Chondrocyte (in vitro differentiated cells): ENCODE data around the gene SUMO3. TPM values are rescaled to one million over a fixed set of nuclear protein-coding genes. Genes with fewer than 3 reads are reported as not detected.

ENCODE experiments used
- DNase-seq: peaks from one replicate; pipeline ENCODE4 v3.0.0; 2021; ENCODE audit warnings: mixed read lengths, low spot score
- H3K27ac Mint-ChIP-seq: one replicate; pipeline ENCODE4 v1.8.0; 2021; ENCODE audit warnings: mild to moderate bottlenecking, moderate library complexity, mixed read lengths; ENCODE audit not compliant: unreplicated experiment
- H3K27me3 Mint-ChIP-seq: 2 replicates; pipeline ENCODE4 v1.8.0; 2021; ENCODE audit warnings: low read depth, mixed read lengths
- H3K36me3 Mint-ChIP-seq: 2 replicates; pipeline ENCODE4 v1.8.0; 2021; ENCODE audit warnings: low read depth, mixed read lengths
- H3K4me1 Mint-ChIP-seq: 2 replicates; pipeline ENCODE4 v1.8.0; 2021; ENCODE audit warnings: low read depth, mild to moderate bottlenecking, mixed read lengths
- H3K4me3 Mint-ChIP-seq: one replicate; pipeline ENCODE4 v1.8.0; 2021; ENCODE audit warnings: mild to moderate bottlenecking, moderate library complexity, mixed read lengths; ENCODE audit not compliant: unreplicated experiment
- H3K9me3 Mint-ChIP-seq: 2 replicates; pipeline ENCODE4 v1.8.0; 2021; ENCODE audit warnings: low read depth, mixed read lengths
- CTCF ChIP-seq: fragments of 200-600 bp; sonication (generic); IDR thresholded peaks from 2 replicates; pipeline ENCODE4 v1.5.0; 2021; ENCODE audit warnings: antibody characterized with exemption, mild to moderate bottlenecking, moderate library complexity
- total RNA-seq: library from RNA; stranded (reverse); gene quantifications from 3 replicates; pipeline ENCODE4 v1.2.1, GENCODE V29; 2021

SUMO3 gene
- total RNA-seq, 1 donor from 2014 or later, result 51.3 TPM

- H3K4me1 Mint-ChIP-seq, result peaks cover 22% of the 10 kb centered on the region
- H3K27me3 Mint-ChIP-seq, result no peaks in the 10 kb centered on the region
- peaks cover 15% of the 10 kb centered on the region for H3K9me3 Mint-ChIP-seq
- H3K4me3 Mint-ChIP-seq, result peak overlapping the region; percentile 66
- TF ChIP-seq CTCF, result no peak
- DNase-seq, result peak; percentile 93
- H3K27ac Mint-ChIP-seq, result no peak overlapping the region
- H3K36me3 Mint-ChIP-seq, result peaks cover 9% of the 10 kb centered on the region
These were observed 369 bp downstream of the SUMO3 start for GRCh38 chr21:44817506-44817880.

- Mint-ChIP-seq H3K27ac (peak overlapping the region; percentile 17), H3K27me3 (no peaks in the 10 kb centered on the region), H3K9me3 (peaks cover 10% of the 10 kb centered on the region), H3K4me1 (peaks cover 22% of the 10 kb centered on the region), H3K4me3 (peak overlapping the region; percentile 67), H3K36me3 (peaks cover 6% of the 10 kb centered on the region)
- no peak for TF ChIP-seq CTCF
- no peak for DNase-seq
These were observed 929 bp downstream of the SUMO3 start for GRCh38 chr21:44816761-44817505.

GRCh38 chr21:44815852-44816628 lies 1.8 kb downstream of the SUMO3 start:
- no peak for TF ChIP-seq CTCF
- peaks cover 22% of the 10 kb centered on the region for H3K4me1 Mint-ChIP-seq
- peaks cover 7% of the 10 kb centered on the region for H3K9me3 Mint-ChIP-seq
- no peak for DNase-seq
- no peaks in the 10 kb centered on the region for H3K27me3 Mint-ChIP-seq
- H3K27ac Mint-ChIP-seq, result peak overlapping the region; percentile 17
- peaks cover 6% of the 10 kb centered on the region for H3K36me3 Mint-ChIP-seq
- peak overlapping the region; percentile 67 for H3K4me3 Mint-ChIP-seq

GRCh38 chr21:44815225-44815624 lies 2.6 kb downstream of the SUMO3 start:
- peaks cover 7% of the 10 kb centered on the region for H3K9me3 Mint-ChIP-seq
- no peaks in the 10 kb centered on the region for H3K27me3 Mint-ChIP-seq
- peaks cover 6% of the 10 kb centered on the region for H3K36me3 Mint-ChIP-seq
- H3K27ac Mint-ChIP-seq, result peak overlapping the region; percentile 63
- H3K4me3 Mint-ChIP-seq, result no peak overlapping the region
- TF ChIP-seq CTCF, result no peak
- peaks cover 22% of the 10 kb centered on the region for H3K4me1 Mint-ChIP-seq
- no peak for DNase-seq

GRCh38 chr21:44814498-44815023 lies 3.3 kb downstream of the SUMO3 start:
- Mint-ChIP-seq H3K9me3 (peaks cover 2% of the 10 kb centered on the region), H3K36me3 (peaks cover 9% of the 10 kb centered on the region), H3K4me3 (no peak overlapping the region), H3K4me1 (peaks cover 22% of the 10 kb centered on the region), H3K27ac (no peak overlapping the region), H3K27me3 (no peaks in the 10 kb centered on the region)
- no peak for DNase-seq
- TF ChIP-seq CTCF, result no peak
